GM13977 (cell line): ENCODE measurements around the gene ZFPM1.

Experiments used
- DNase-seq: peaks from one replicate; pipeline ENCODE4 v3.0.0; 2012; ENCODE audit warnings: low spot score
- CTCF ChIP-seq: IDR thresholded peaks from 2 replicates; pipeline ENCODE4 v1.5.1; 2012; ENCODE audit warnings: mild to moderate bottlenecking, control low read depth; ENCODE audit not compliant: insufficient read depth; ENCODE audit errors: extremely low read depth, missing control alignments
- in situ Hi-C: fragments of 300-500 bp; cut with MboI; formaldehyde crosslinking; loops from one replicate; pipeline ENCODE4 v1.12.0; 2022; ENCODE audit warnings: low sequenced_read_pairs, low pct_unique_long_range_greater_than_20kb, mixed read lengths, inconsistent platforms; ENCODE audit not compliant: unreplicated experiment

Gene ZFPM1

GRCh38 chr16:88464447-88465318 lies 11.6 kb downstream of the ZFPM1 start:
- peak; percentile 70 for DNase-seq
- in situ Hi-C loops: no loop called here
- TF ChIP-seq CTCF: no peak

- in situ Hi-C loops: no loop called here
- TF ChIP-seq CTCF: no peak
- no peak for DNase-seq
Measured at GRCh38 chr16:88465387-88465983, 12.4 kb downstream of the ZFPM1 start.

GRCh38 chr16:88466175-88466862 lies 13.2 kb downstream of the ZFPM1 start:
- DNase-seq: peak; percentile 81
- in situ Hi-C loops: no loop called here
- TF ChIP-seq CTCF: no peak

DNA sequence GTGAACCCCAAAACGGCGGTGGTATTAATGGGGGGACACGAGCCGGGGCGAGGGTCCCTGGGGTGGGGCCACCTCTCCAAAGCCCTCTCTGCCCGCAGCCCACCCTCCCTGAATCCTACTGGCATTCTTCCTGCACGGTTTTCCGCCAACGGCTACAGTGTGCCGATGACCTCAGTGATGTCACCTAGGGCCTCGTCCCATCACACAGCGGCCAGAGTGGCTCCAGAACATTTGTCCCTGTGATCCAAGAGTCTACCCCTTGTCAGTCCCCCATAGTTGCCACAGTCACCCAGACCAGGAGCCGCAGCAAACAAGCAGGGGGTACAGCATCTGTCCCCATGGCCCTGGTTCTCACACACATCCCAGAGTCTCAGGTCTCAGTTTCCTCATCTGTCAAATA lies 13.9 kb downstream of the ZFPM1 start:
- no peak for DNase-seq
- no peak for TF ChIP-seq CTCF
- in situ Hi-C loops: no loop called here

DNA sequence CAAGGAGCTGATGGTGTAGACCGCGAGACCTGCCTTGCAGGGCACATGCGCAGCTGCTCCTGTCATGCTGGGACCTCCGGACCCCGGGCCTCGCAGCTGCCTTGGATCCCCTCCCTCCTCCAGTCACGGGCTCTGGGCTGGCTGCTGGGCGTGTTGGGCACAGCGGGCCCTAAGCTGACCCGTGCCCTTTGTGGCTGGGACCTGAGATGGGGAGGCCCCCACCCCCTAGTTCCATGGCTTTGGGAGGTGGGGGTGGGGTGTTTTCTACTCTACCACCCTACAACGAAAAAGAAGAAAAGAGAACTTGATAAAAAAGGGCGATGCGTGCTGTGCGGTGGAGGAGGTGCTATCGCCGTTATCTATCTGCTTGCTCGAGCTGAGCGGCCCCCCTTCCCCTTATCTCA lies 14.5 kb downstream of the ZFPM1 start:
- TF ChIP-seq CTCF: no peak
- in situ Hi-C loops: no loop called here
- no peak for DNase-seq

DNA sequence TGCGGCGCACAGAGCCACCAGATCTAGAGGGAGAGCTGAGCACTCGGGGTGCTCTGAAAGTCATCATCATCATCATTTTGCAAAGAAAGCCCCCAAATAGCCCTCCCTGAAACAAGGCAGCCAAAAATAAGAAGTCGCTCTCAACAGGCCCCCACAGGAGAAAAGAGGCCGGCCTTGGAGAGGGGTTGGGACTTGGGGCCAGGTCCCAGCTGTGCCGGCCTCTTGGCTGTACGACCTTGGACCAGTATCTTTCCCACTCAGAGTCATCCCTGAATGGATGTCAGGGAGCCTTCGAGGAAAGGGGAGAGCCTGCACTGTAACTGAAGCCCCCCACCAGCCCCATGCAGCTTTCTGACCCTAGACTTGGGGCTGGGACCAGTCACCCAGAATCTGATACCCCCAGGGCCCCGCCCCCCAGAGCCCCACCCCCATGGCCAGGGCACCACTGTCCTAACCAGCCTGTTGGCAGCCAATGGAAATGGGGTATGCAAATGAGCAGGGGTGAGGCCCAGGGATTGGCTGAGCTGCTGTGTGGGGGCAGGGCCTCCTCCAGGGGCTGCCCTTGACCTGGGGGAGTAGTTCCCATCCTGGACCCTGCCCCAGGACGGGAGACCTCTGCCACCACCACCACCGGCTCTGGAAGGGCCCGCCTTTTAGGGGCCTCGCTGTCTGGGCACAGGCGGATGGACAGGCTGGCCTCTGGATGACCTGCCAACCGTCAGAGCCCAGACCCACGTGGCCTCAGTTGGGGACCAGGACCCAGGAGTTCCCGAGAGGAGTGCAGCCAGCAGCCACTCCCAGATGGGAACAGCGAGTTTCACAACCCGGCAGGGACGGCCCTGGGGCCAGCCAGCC lies 15.4 kb downstream of the ZFPM1 start:
- in situ Hi-C loops: no loop called here
- peak; percentile 66 for DNase-seq
- TF ChIP-seq CTCF: no peak
